ENCODE measurements around the gene SLC6A3.

SLC6A3 gene

GRCh38 chr5:1420211-1421195, 24.7 kb downstream of the SLC6A3 start:
- Mint-ChIP-seq H3K27ac (no peak overlapping the region), H3K4me3 (no peak overlapping the region), H3K9me3 (peaks cover 7 to 9% of the 10 kb centered on the region in 2 donors), H3K27me3 (peaks cover 14 to 21% of the 10 kb centered on the region in 2 donors), H3K36me3 (no peaks in the 10 kb centered on the region), H3K4me1 (no peaks in the 10 kb centered on the region)
- ATAC-seq (replicated peaks) = no peak
- DNase-seq = no peak

- DNase-seq = no peak
- Mint-ChIP-seq H3K4me3 (no peak overlapping the region), H3K27ac (no peak overlapping the region), H3K9me3 (peaks cover 5 to 7% of the 10 kb centered on the region in 2 donors), H3K27me3 (peaks cover 14 to 21% of the 10 kb centered on the region in 2 donors), H3K4me1 (no peaks in the 10 kb centered on the region), H3K36me3 (no peaks in the 10 kb centered on the region)
- ATAC-seq (replicated peaks) = no peak
These were observed 25.6 kb downstream of the SLC6A3 start for GRCh38 chr5:1419476-1420210.

GRCh38 chr5:1418921-1419280, 26.3 kb downstream of the SLC6A3 start:
- Mint-ChIP-seq H3K36me3 (no peaks in the 10 kb centered on the region), H3K27ac (no peak overlapping the region), H3K9me3 (peaks cover 5 to 7% of the 10 kb centered on the region in 2 donors), H3K4me1 (no peaks in the 10 kb centered on the region), H3K4me3 (no peak overlapping the region), H3K27me3 (peaks cover 11 to 16% of the 10 kb centered on the region in 2 donors)
- ATAC-seq (replicated peaks) (no peak), DNase-seq (no peak)

GRCh38 chr5:1418238-1418920, 26.9 kb downstream of the SLC6A3 start:
- Mint-ChIP-seq H3K27me3 (peaks cover 11 to 16% of the 10 kb centered on the region in 2 donors), H3K4me1 (no peaks in the 10 kb centered on the region), H3K36me3 (no peaks in the 10 kb centered on the region), H3K9me3 (peaks cover 5 to 7% of the 10 kb centered on the region in 2 donors), H3K4me3 (no peak overlapping the region), H3K27ac (no peak overlapping the region)
- ATAC-seq (replicated peaks) = no peak
- no peak for DNase-seq

GRCh38 chr5:1417586-1418225, 27.5 kb downstream of the SLC6A3 start:
- no peak overlapping the region for H3K4me3 Mint-ChIP-seq
- H3K27me3 Mint-ChIP-seq = peaks cover 11 to 16% of the 10 kb centered on the region in 2 donors
- DNase-seq (no peak), ATAC-seq (replicated peaks) (no peak)
- H3K4me1 Mint-ChIP-seq = no peaks in the 10 kb centered on the region
- H3K9me3 Mint-ChIP-seq = peaks cover 5 to 7% of the 10 kb centered on the region in 2 donors
- H3K27ac Mint-ChIP-seq = no peak overlapping the region
- no peaks in the 10 kb centered on the region for H3K36me3 Mint-ChIP-seq

GRCh38 chr5:1416856-1417469, 28.3 kb downstream of the SLC6A3 start:
- Mint-ChIP-seq H3K4me3 (no peak overlapping the region), H3K4me1 (peaks cover 4 to 5% of the 10 kb centered on the region in 2 donors), H3K9me3 (peaks cover 5 to 7% of the 10 kb centered on the region in 2 donors), H3K36me3 (no peaks in the 10 kb centered on the region), H3K27ac (no peak overlapping the region), H3K27me3 (peaks cover 16 to 21% of the 10 kb centered on the region in 2 donors)
- no peak for DNase-seq
- no peak for ATAC-seq (replicated peaks)

- peaks cover 5 to 7% of the 10 kb centered on the region in 2 donors for H3K9me3 Mint-ChIP-seq
- H3K36me3 Mint-ChIP-seq = no peaks in the 10 kb centered on the region
- H3K4me1 Mint-ChIP-seq = peaks cover 5 to 10% of the 10 kb centered on the region in 2 donors
- DNase-seq (no peak), ATAC-seq (replicated peaks) (no peak)
- H3K4me3 Mint-ChIP-seq = no peak overlapping the region
- peaks cover 24 to 29% of the 10 kb centered on the region in 2 donors for H3K27me3 Mint-ChIP-seq
- no peak overlapping the region for H3K27ac Mint-ChIP-seq
These were observed 29.4 kb downstream of the SLC6A3 start for GRCh38 chr5:1415626-1416360.

GRCh38 chr5:1415059-1415425, 30.2 kb downstream of the SLC6A3 start:
- peaks cover 5 to 7% of the 10 kb centered on the region in 2 donors for H3K9me3 Mint-ChIP-seq
- H3K4me3 Mint-ChIP-seq = no peak overlapping the region
- H3K36me3 Mint-ChIP-seq = no peaks in the 10 kb centered on the region
- no peak overlapping the region for H3K27ac Mint-ChIP-seq
- H3K4me1 Mint-ChIP-seq = peaks cover 5 to 10% of the 10 kb centered on the region in 2 donors
- DNase-seq (no peak), ATAC-seq (replicated peaks) (no peak)
- peaks cover 31 to 33% of the 10 kb centered on the region in 2 donors for H3K27me3 Mint-ChIP-seq

GRCh38 chr5:1414311-1415058, 30.8 kb downstream of the SLC6A3 start:
- H3K4me3 Mint-ChIP-seq = no peak overlapping the region
- DNase-seq = no peak
- H3K9me3 Mint-ChIP-seq = peaks cover 5 to 7% of the 10 kb centered on the region in 2 donors
- ATAC-seq (replicated peaks) = no peak
- H3K4me1 Mint-ChIP-seq = peaks cover 5 to 10% of the 10 kb centered on the region in 2 donors
- peaks cover 33 to 34% of the 10 kb centered on the region in 2 donors for H3K27me3 Mint-ChIP-seq
- no peaks in the 10 kb centered on the region for H3K36me3 Mint-ChIP-seq
- H3K27ac Mint-ChIP-seq = no peak overlapping the region

- Mint-ChIP-seq H3K27ac (no peak overlapping the region), H3K4me3 (no peak overlapping the region), H3K9me3 (peaks cover under 1 to 2% of the 10 kb centered on the region in 2 donors), H3K27me3 (peaks cover 32 to 34% of the 10 kb centered on the region in 2 donors), H3K36me3 (no peaks in the 10 kb centered on the region), H3K4me1 (peaks cover 5 to 10% of the 10 kb centered on the region in 2 donors)
- no peak for DNase-seq
- no peak for ATAC-seq (replicated peaks)
These were observed 31.5 kb downstream of the SLC6A3 start for GRCh38 chr5:1413611-1414241.

- Mint-ChIP-seq H3K4me1 (peaks cover 5 to 10% of the 10 kb centered on the region in 2 donors), H3K27me3 (peaks cover 29 to 31% of the 10 kb centered on the region in 2 donors), H3K9me3 (no peaks in the 10 kb centered on the region), H3K27ac (no peak overlapping the region), H3K36me3 (no peaks in the 10 kb centered on the region), H3K4me3 (no peak overlapping the region)
- DNase-seq = no peak
- no peak for ATAC-seq (replicated peaks)
These were observed 32.0 kb downstream of the SLC6A3 start for GRCh38 chr5:1413211-1413610.

GRCh38 chr5:1412621-1413020, 32.6 kb downstream of the SLC6A3 start:
- no peak for DNase-seq
- Mint-ChIP-seq H3K27me3 (peaks cover 32 to 33% of the 10 kb centered on the region in 2 donors), H3K4me3 (no peak overlapping the region), H3K27ac (no peak overlapping the region), H3K9me3 (no peaks in the 10 kb centered on the region), H3K36me3 (no peaks in the 10 kb centered on the region), H3K4me1 (peaks cover 5 to 10% of the 10 kb centered on the region in 2 donors)
- ATAC-seq (replicated peaks) = no peak

Data from stimulated activated naive B cell treated with anti-CD40 and anti-IgM and Interleukin-4, amounts not matched to agents 10 μg/mL and 1 μg/mL and 100 μg/mL, for 72 hours (primary cell).